Right lobe of liver (tissue), 4 donors: ENCODE measurements around the gene ADD2.

Experiments
- CTCF ChIP-seq, 4 donors: fragments of 200-600 bp in 3 of 4; fragments of 450-650 bp in 1 of 4; IDR thresholded peaks; one replicate each; pipeline versions ENCODE4 v1.5.1 to v1.8.0; 2016 to 2022; ENCODE audit warnings: antibody characterized with exemption in 4 of 4, mild to moderate bottlenecking in 2 of 4
- POLR2A ChIP-seq: fragments of 450-650 bp; IDR thresholded peaks from one replicate; pipeline ENCODE4 v1.6.1; 2017; ENCODE audit warnings: antibody characterized with exemption, mild to moderate bottlenecking
- donor health status: DM: no; HTN: no; CAD: no.
- donor health status: DM: no; HTN: no; CAD: no.
- donor health status: DM: no; HTN: yes; CAD: no.

- peak; percentile 41 to 67 (median 64) for TF ChIP-seq CTCF (IDR thresholded peaks at IDR 0.05)
- TF ChIP-seq POLR2A = no peak
These were observed 21.5 kb upstream of the ADD2 start for GRCh38 chr2:70789304-70790135.
